Measurements from ENCODE around the gene GALNT16. TPM values are rescaled to one million over a fixed set of nuclear protein-coding genes. Genes with fewer than 3 reads are reported as not detected.

Gene GALNT16
- polyA plus RNA-seq, 3 donors, result 0.01 TPM; not detected in 2

DNA sequence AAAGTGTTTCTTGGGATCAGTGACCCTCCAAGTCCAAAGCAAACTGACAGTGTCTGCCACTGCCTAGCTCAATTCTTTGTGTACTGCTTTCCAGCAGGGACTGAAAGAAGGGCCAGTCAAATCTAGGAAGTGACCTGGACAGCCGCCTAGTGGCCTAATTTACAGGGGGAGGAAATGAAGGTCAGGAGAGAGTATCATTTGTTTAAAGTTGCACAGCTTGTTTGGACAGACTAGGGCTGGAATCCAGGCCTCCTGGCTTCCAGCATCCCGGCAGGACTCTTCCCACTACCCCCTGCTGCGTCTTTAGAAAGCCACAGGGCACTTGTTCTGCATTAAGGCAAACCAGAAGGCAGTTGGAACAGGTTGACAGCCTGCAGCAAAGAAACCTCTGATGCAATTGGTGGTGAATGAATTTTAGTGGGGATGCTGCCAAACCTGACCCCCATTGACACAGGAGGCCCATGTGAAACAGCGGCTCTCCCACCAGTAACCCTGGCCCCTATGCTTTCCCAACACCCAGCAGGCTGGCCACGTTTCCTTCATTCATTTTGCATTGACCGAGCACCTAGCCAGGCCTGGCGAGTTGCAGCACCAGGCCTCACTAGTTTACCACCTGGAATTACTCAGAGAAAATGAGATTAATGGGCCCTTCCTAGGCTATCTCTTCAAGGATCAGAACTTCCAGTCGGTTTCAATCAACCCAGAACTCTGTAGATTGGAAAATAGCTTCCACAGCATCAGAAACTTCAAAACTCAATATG is 28.2 kb downstream of the GALNT16 start:
- no peaks in the 10 kb centered on the region for H3K4me1 Mint-ChIP-seq

DNA sequence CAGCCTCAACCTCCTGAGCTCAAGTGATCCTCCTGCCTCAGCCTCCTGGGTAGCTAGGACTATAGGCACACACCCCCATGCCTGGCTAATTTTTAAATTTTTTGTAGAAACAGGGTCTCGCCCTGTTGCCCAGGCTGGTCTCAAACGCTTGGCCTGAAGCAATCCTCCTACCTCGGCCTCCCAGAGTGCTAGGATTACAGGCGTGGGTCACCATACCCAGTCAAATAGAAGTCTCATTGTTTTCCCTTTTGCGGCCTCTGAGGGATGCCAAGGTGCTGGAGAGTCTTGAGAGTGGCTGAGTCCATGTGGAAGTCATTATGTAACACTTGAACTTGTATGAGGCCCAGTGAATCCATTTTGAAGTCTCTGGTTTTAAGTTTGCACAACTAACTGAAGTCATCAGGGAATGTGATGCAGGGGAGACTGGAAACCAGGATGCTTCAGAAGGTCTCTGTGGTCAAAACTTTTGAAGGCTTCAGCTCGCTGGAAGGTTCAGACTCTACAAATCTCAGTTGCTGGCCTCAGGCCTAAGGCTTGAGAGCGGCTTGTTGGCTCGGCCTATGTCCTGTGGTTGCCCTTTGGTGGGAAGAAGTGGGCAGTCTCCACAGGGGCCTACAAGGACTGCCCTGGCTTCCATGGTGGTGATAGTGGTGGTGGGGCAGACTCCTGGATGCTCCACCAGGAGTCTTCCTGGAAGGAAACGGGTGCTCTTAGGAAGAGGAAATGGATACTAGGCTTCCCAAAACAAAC is 29.2 kb downstream of the GALNT16 start:
- Histone ChIP-seq H3K9me3 (replicated peaks in 1 of 2; ENCODE audit: control insufficient read depth in 1 of 2, insufficient read depth in 1 of 2, low read length in 2 of 2) (no peaks in the 10 kb centered on the region), H3K4me3 (replicated peaks in 1 of 3; ENCODE audit: low read depth in 2 of 3, low read length in 3 of 3) (no peak overlapping the region), H3K79me2 (ENCODE audit: insufficient read depth, low read length) (no peaks in the 10 kb centered on the region), H2AFZ (ENCODE audit: insufficient read depth, low read depth, low read length, poor library complexity, severe bottlenecking) (no peak overlapping the region), H3K36me3 (replicated peaks in 1 of 2; ENCODE audit: control insufficient read depth in 1 of 2, insufficient read depth in 2 of 2, low read length in 2 of 2) (no peaks in the 10 kb centered on the region), H3K4me1 (ENCODE audit: control insufficient read depth in 1 of 2, insufficient read depth in 2 of 2, low read length in 2 of 2) (no peaks in the 10 kb centered on the region), H3K4me2 (replicated peaks; ENCODE audit: extremely low read depth, low read length, poor library complexity, severe bottlenecking) (no peak overlapping the region), H4K20me1 (ENCODE audit: insufficient read depth, low read length) (no peaks in the 10 kb centered on the region), H3K27me3 (ENCODE audit: control insufficient read depth in 2 of 2, insufficient read depth in 2 of 2, low read length in 2 of 2) (peaks cover 0 to 3% of the 10 kb centered on the region in 2 donors), H3K9ac (ENCODE audit: insufficient read depth, low read length, poor library complexity, severe bottlenecking) (no peak overlapping the region), H3K27ac (ENCODE audit: low read depth in 1 of 2, low read length in 2 of 2) (no peak overlapping the region)
- H3K4me3 Mint-ChIP-seq, result no peak overlapping the region
- no peaks in the 10 kb centered on the region for H3K4me1 Mint-ChIP-seq
- H3K36me3 Mint-ChIP-seq, result no peaks in the 10 kb centered on the region
- peaks cover 4 to 19% (median 5%) of the 10 kb centered on the region in 3 donors for H3K27me3 Mint-ChIP-seq (ENCODE audit: low read depth in 3 of 3)
- intact Hi-C loops (cut with micrococcal nuclease), result no loop called here
- TF ChIP-seq, protein P1, sequence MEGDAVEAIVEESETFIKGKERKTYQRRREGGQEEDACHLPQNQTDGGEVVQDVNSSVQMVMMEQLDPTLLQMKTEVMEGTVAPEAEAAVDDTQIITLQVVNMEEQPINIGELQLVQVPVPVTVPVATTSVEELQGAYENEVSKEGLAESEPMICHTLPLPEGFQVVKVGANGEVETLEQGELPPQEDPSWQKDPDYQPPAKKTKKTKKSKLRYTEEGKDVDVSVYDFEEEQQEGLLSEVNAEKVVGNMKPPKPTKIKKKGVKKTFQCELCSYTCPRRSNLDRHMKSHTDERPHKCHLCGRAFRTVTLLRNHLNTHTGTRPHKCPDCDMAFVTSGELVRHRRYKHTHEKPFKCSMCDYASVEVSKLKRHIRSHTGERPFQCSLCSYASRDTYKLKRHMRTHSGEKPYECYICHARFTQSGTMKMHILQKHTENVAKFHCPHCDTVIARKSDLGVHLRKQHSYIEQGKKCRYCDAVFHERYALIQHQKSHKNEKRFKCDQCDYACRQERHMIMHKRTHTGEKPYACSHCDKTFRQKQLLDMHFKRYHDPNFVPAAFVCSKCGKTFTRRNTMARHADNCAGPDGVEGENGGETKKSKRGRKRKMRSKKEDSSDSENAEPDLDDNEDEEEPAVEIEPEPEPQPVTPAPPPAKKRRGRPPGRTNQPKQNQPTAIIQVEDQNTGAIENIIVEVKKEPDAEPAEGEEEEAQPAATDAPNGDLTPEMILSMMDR (IDR thresholded peaks at IDR 0.05), result no peak
- H3K9me3 Mint-ChIP-seq, result peaks cover 0 to 3% (median 0%) of the 10 kb centered on the region in 7 donors
- no peak overlapping the region for H3K27ac Mint-ChIP-seq
- no peak for DNase-seq
- WGBS (ENCODE audit: insufficient coverage), result 87% methylated on average over 6 of the region's 9 CpGs

More for the DNA sequence above, 28.2 kb downstream of the GALNT16 start:
- Histone ChIP-seq H2AFZ (ENCODE audit: insufficient read depth, low read depth, low read length, poor library complexity, severe bottlenecking) (no peak overlapping the region), H3K36me3 (replicated peaks in 1 of 2; ENCODE audit: control insufficient read depth in 1 of 2, insufficient read depth in 2 of 2, low read length in 2 of 2) (no peaks in the 10 kb centered on the region), H3K79me2 (ENCODE audit: insufficient read depth, low read length) (no peaks in the 10 kb centered on the region), H3K27ac (ENCODE audit: low read depth in 1 of 2, low read length in 2 of 2) (no peak overlapping the region), H4K20me1 (ENCODE audit: insufficient read depth, low read length) (no peaks in the 10 kb centered on the region), H3K4me3 (replicated peaks in 1 of 3; ENCODE audit: low read depth in 2 of 3, low read length in 3 of 3) (no peak overlapping the region), H3K4me1 (ENCODE audit: control insufficient read depth in 1 of 2, insufficient read depth in 2 of 2, low read length in 2 of 2) (no peaks in the 10 kb centered on the region), H3K9ac (ENCODE audit: insufficient read depth, low read length, poor library complexity, severe bottlenecking) (no peak overlapping the region), H3K27me3 (ENCODE audit: control insufficient read depth in 2 of 2, insufficient read depth in 2 of 2, low read length in 2 of 2) (peaks cover 0 to 3% of the 10 kb centered on the region in 2 donors), H3K4me2 (replicated peaks; ENCODE audit: extremely low read depth, low read length, poor library complexity, severe bottlenecking) (no peak overlapping the region), H3K9me3 (replicated peaks in 1 of 2; ENCODE audit: control insufficient read depth in 1 of 2, insufficient read depth in 1 of 2, low read length in 2 of 2) (no peaks in the 10 kb centered on the region)
- Mint-ChIP-seq H3K4me3 (no peak overlapping the region), H3K27me3 (ENCODE audit: low read depth in 3 of 3) (peaks cover 4 to 19% (median 7%) of the 10 kb centered on the region in 3 donors), H3K27ac (peak overlapping the region in 1 of 7 donors; percentile 12), H3K36me3 (no peaks in the 10 kb centered on the region), H3K9me3 (peaks cover 0 to 3% (median 0%) of the 10 kb centered on the region in 7 donors)
- TF ChIP-seq, protein P1 (IDR thresholded peaks at IDR 0.05), result peak; percentile 19
- 88% methylated on average over 6 of the region's 8 CpGs for WGBS (ENCODE audit: insufficient coverage)
- DNase-seq, result no peak
- intact Hi-C loops (cut with micrococcal nuclease), result no loop called here
